HG02642 (cell line): Measurements from ENCODE around the gene KRT9.

Experiments used
- ATAC-seq: cut with Tn5 transposase; IDR thresholded peaks from one replicate; pipeline ENCODE4 v1.9.1; 2021; ENCODE audit warnings: mild to moderate bottlenecking; ENCODE audit not compliant: unreplicated experiment, poor library complexity

KRT9 gene

GRCh38 chr17:41533613-41534012 lies 38.2 kb downstream of the KRT9 start:
- ATAC-seq: no peak

GRCh38 chr17:41532947-41533570 lies 38.8 kb downstream of the KRT9 start:
- no peak for ATAC-seq

- ATAC-seq: no peak
Measured at GRCh38 chr17:41531993-41532392, 39.9 kb downstream of the KRT9 start.

- no peak for ATAC-seq
Measured at GRCh38 chr17:41530062-41531048, 41.5 kb downstream of the KRT9 start.

- no peak for ATAC-seq
Measured at GRCh38 chr17:41529491-41529915, 42.4 kb downstream of the KRT9 start.

GRCh38 chr17:41528959-41529353 lies 42.9 kb downstream of the KRT9 start:
- no peak for ATAC-seq

GRCh38 chr17:41527063-41528023 lies 44.5 kb downstream of the KRT9 start:
- ATAC-seq: no peak

- ATAC-seq: no peak
Measured at GRCh38 chr17:41524261-41524660, 47.6 kb downstream of the KRT9 start.

- no peak for ATAC-seq
Measured at GRCh38 chr17:41523787-41524186, 48.1 kb downstream of the KRT9 start.

GRCh38 chr17:41523225-41523593 lies 48.6 kb downstream of the KRT9 start:
- no peak for ATAC-seq

GRCh38 chr17:41522301-41523224 lies 49.3 kb downstream of the KRT9 start:
- ATAC-seq: no peak

- no peak for ATAC-seq
Measured at GRCh38 chr17:41521574-41522261, 50.1 kb downstream of the KRT9 start.

GRCh38 chr17:41520821-41521521 lies 50.9 kb downstream of the KRT9 start:
- ATAC-seq: no peak

GRCh38 chr17:41519501-41520224 lies 52.2 kb downstream of the KRT9 start:
- no peak for ATAC-seq

- no peak for ATAC-seq
Measured at GRCh38 chr17:41518789-41519449, 52.9 kb downstream of the KRT9 start, which contains the start of gene KRT15. TSS of gene KRT15 (minus strand) at chr17:41518890. CDS start at chr17:41518827, 63 bp downstream.

- ATAC-seq: no peak
Measured at GRCh38 chr17:41518031-41518430, 53.8 kb downstream of the KRT9 start.

- no peak for ATAC-seq
Measured at GRCh38 chr17:41516830-41517283, 55.0 kb downstream of the KRT9 start.
